ENCODE results near the gene MSX2.

Gene MSX2

GRCh38 chr5:174725991-174726601 is 1.7 kb downstream of the MSX2 start:
- no peak overlapping the region for H3K27ac Mint-ChIP-seq
- H3K4me3 Mint-ChIP-seq = no peak overlapping the region
- peaks cover 8% of the 10 kb centered on the region for H3K4me1 Mint-ChIP-seq

GRCh38 chr5:174726916-174727793 is 2.8 kb downstream of the MSX2 start:
- H3K4me3 Mint-ChIP-seq = no peak overlapping the region
- H3K36me3 Mint-ChIP-seq = no peaks in the 10 kb centered on the region
- no peak overlapping the region for H3K27ac Mint-ChIP-seq
- peaks cover 8% of the 10 kb centered on the region for H3K4me1 Mint-ChIP-seq
- H3K27me3 Mint-ChIP-seq = peaks cover 59% of the 10 kb centered on the region
- H3K9me3 Mint-ChIP-seq = no peaks in the 10 kb centered on the region

More at GRCh38 chr5:174725991-174726601, 1.7 kb downstream of the MSX2 start:
- no peaks in the 10 kb centered on the region for H3K36me3 Mint-ChIP-seq
- no peaks in the 10 kb centered on the region for H3K9me3 Mint-ChIP-seq
- H3K27me3 Mint-ChIP-seq = peaks cover 63% of the 10 kb centered on the region

- Mint-ChIP-seq H3K27ac (no peak overlapping the region), H3K4me3 (no peak overlapping the region), H3K36me3 (no peaks in the 10 kb centered on the region), H3K4me1 (peaks cover 8% of the 10 kb centered on the region), H3K27me3 (peaks cover 59% of the 10 kb centered on the region), H3K9me3 (no peaks in the 10 kb centered on the region)
Measured at GRCh38 chr5:174727794-174728680, 3.7 kb downstream of the MSX2 start.

GRCh38 chr5:174729075-174729680 is 4.8 kb downstream of the MSX2 start:
- H3K27me3 Mint-ChIP-seq = peaks cover 56% of the 10 kb centered on the region
- no peak overlapping the region for H3K4me3 Mint-ChIP-seq
- H3K36me3 Mint-ChIP-seq = no peaks in the 10 kb centered on the region
- peaks cover under 1% of the 10 kb centered on the region for H3K4me1 Mint-ChIP-seq
- no peak overlapping the region for H3K27ac Mint-ChIP-seq
- no peaks in the 10 kb centered on the region for H3K9me3 Mint-ChIP-seq

GRCh38 chr5:174731214-174732035 is 7.0 kb downstream of the MSX2 start:
- Mint-ChIP-seq H3K4me3 (no peak overlapping the region), H3K9me3 (no peaks in the 10 kb centered on the region), H3K27me3 (peaks cover 63% of the 10 kb centered on the region)

GRCh38 chr5:174732036-174733020 is 7.9 kb downstream of the MSX2 start:
- H3K36me3 Mint-ChIP-seq = no peaks in the 10 kb centered on the region

More at GRCh38 chr5:174731214-174732035, 7.0 kb downstream of the MSX2 start:
- Mint-ChIP-seq H3K4me1 (no peaks in the 10 kb centered on the region), H3K27ac (no peak overlapping the region), H3K36me3 (no peaks in the 10 kb centered on the region)

GRCh38 chr5:174733091-174733690 is 8.8 kb downstream of the MSX2 start:
- no peaks in the 10 kb centered on the region for H3K36me3 Mint-ChIP-seq
- H3K4me1 Mint-ChIP-seq = no peaks in the 10 kb centered on the region
- H3K27me3 Mint-ChIP-seq = peaks cover 65% of the 10 kb centered on the region
- no peaks in the 10 kb centered on the region for H3K9me3 Mint-ChIP-seq
- no peak overlapping the region for H3K27ac Mint-ChIP-seq
- H3K4me3 Mint-ChIP-seq = no peak overlapping the region

More at GRCh38 chr5:174732036-174733020, 7.9 kb downstream of the MSX2 start:
- Mint-ChIP-seq H3K27ac (no peak overlapping the region), H3K4me1 (no peaks in the 10 kb centered on the region), H3K4me3 (no peak overlapping the region), H3K9me3 (no peaks in the 10 kb centered on the region), H3K27me3 (peaks cover 69% of the 10 kb centered on the region)

GRCh38 chr5:174733836-174734235 is 9.5 kb downstream of the MSX2 start:
- Mint-ChIP-seq H3K27me3 (peaks cover 60% of the 10 kb centered on the region), H3K27ac (no peak overlapping the region), H3K4me3 (no peak overlapping the region), H3K9me3 (no peaks in the 10 kb centered on the region), H3K4me1 (no peaks in the 10 kb centered on the region), H3K36me3 (no peaks in the 10 kb centered on the region)

GRCh38 chr5:174734571-174735497 is 10.5 kb downstream of the MSX2 start:
- Mint-ChIP-seq H3K27ac (no peak overlapping the region), H3K9me3 (no peaks in the 10 kb centered on the region), H3K4me1 (no peaks in the 10 kb centered on the region), H3K4me3 (no peak overlapping the region), H3K27me3 (peaks cover 55% of the 10 kb centered on the region), H3K36me3 (no peaks in the 10 kb centered on the region)

GRCh38 chr5:174735498-174736330 is 11.3 kb downstream of the MSX2 start:
- Mint-ChIP-seq H3K4me1 (no peaks in the 10 kb centered on the region), H3K27me3 (peaks cover 52% of the 10 kb centered on the region), H3K4me3 (no peak overlapping the region), H3K27ac (no peak overlapping the region), H3K36me3 (no peaks in the 10 kb centered on the region), H3K9me3 (no peaks in the 10 kb centered on the region)

GRCh38 chr5:174736331-174736721 is 11.9 kb downstream of the MSX2 start:
- Mint-ChIP-seq H3K9me3 (no peaks in the 10 kb centered on the region), H3K27me3 (peaks cover 48% of the 10 kb centered on the region), H3K36me3 (no peaks in the 10 kb centered on the region), H3K4me1 (no peaks in the 10 kb centered on the region), H3K27ac (no peak overlapping the region), H3K4me3 (no peak overlapping the region)

GRCh38 chr5:174736777-174737176 is 12.4 kb downstream of the MSX2 start:
- Mint-ChIP-seq H3K36me3 (no peaks in the 10 kb centered on the region), H3K27me3 (peaks cover 46% of the 10 kb centered on the region), H3K4me1 (no peaks in the 10 kb centered on the region), H3K9me3 (no peaks in the 10 kb centered on the region), H3K4me3 (no peak overlapping the region), H3K27ac (no peak overlapping the region)

Measured in activated naive CD4-positive, alpha-beta T cell treated with anti-CD3 and anti-CD28 coated beads, Interleukin-2, amount 50 U/mL, for 24 hours (primary cell).